Activated CD8-positive, alpha-beta T cell treated with anti-CD3 and anti-CD28 coated beads for 36 hours (primary cell): ENCODE data around the gene RIPOR3. TPM values are rescaled to one million over a fixed set of nuclear protein-coding genes. Genes with fewer than 3 reads are reported as not detected.

Experiments
- ATAC-seq: fragments of 200-7000 bp; cut with Tn5 transposase; one replicate; pipeline ENCODE4 v1.10.0; 2021; ENCODE audit warnings: mild to moderate bottlenecking, moderate library complexity
- CTCF ChIA-PET: fragments of 350-600 bp; sonication (Branson Sonifier 250); formaldehyde crosslinking; loops from one replicate; lab custom pipeline; 2021; ENCODE audit warnings: antibody characterized with exemption; lab: Charles Lee
- POLR2A ChIA-PET: fragments of 350-600 bp; sonication (Branson Sonifier 250); formaldehyde crosslinking; loops from one replicate; lab custom pipeline; 2021; ENCODE audit warnings: antibody characterized with exemption; lab: Charles Lee
- DNase-seq: peaks from one replicate; pipeline ENCODE4 v3.0.0-alpha.2; 2020
- H3K27ac Mint-ChIP-seq: one replicate; pipeline ENCODE4 v1.8.0; 2021; ENCODE audit warnings: mild to moderate bottlenecking, mixed read lengths
- H3K27me3 Mint-ChIP-seq: one replicate; pipeline ENCODE4 v1.8.0; 2021; ENCODE audit warnings: mixed read lengths
- H3K36me3 Mint-ChIP-seq: one replicate; pipeline ENCODE4 v1.8.0; 2021; ENCODE audit warnings: low read depth, mixed read lengths
- H3K4me1 Mint-ChIP-seq: one replicate; pipeline ENCODE4 v1.8.0; 2021; ENCODE audit warnings: low read depth, mixed read lengths
- H3K4me3 Mint-ChIP-seq: one replicate; pipeline ENCODE4 v1.8.0; 2021; ENCODE audit warnings: mild to moderate bottlenecking, moderate library complexity, mixed read lengths
- H3K9me3 Mint-ChIP-seq: one replicate; pipeline ENCODE4 v1.8.0; 2021; ENCODE audit warnings: mixed read lengths
- intact Hi-C: fragments of 100-400 bp; cut with micrococcal nuclease; formaldehyde crosslinking; loops from one replicate; pipeline ENCODE4 v1.10.0; 2022
- total RNA-seq, 2 experiments: library from RNA; stranded (reverse); gene quantifications; one replicate each; pipeline ENCODE4 v1.2.3, GENCODE V29; 2021
- TF ChIP-seq, protein P1 (sequence below): fragments of 200-600 bp; IDR thresholded peaks from one replicate; pipeline ENCODE4 v1.8.0; 2022; ENCODE audit warnings: antibody characterized with exemption, mild to moderate bottlenecking

Gene RIPOR3
- total RNA-seq, 2 experiments from 2014 or later = not detected

GRCh38 chr20:50628853-50629669 is 62.3 kb downstream of the RIPOR3 start:
- H3K27ac Mint-ChIP-seq = no peak overlapping the region
- ChIA-PET CTCF (interaction anchor here (1.0 to 1.8 kb wide), 3 partner anchors 19 to 120 kb away, joined by 3 to 6 read pairs (median 4); no protein-coding TSS in a partner anchor), POLR2A (no interaction called here)
- H3K27me3 Mint-ChIP-seq = no peaks in the 10 kb centered on the region
- no peaks in the 10 kb centered on the region for H3K4me1 Mint-ChIP-seq
- H3K4me3 Mint-ChIP-seq = no peak overlapping the region
- no peaks in the 10 kb centered on the region for H3K9me3 Mint-ChIP-seq
- no peak for DNase-seq
- TF ChIP-seq, protein P1, sequence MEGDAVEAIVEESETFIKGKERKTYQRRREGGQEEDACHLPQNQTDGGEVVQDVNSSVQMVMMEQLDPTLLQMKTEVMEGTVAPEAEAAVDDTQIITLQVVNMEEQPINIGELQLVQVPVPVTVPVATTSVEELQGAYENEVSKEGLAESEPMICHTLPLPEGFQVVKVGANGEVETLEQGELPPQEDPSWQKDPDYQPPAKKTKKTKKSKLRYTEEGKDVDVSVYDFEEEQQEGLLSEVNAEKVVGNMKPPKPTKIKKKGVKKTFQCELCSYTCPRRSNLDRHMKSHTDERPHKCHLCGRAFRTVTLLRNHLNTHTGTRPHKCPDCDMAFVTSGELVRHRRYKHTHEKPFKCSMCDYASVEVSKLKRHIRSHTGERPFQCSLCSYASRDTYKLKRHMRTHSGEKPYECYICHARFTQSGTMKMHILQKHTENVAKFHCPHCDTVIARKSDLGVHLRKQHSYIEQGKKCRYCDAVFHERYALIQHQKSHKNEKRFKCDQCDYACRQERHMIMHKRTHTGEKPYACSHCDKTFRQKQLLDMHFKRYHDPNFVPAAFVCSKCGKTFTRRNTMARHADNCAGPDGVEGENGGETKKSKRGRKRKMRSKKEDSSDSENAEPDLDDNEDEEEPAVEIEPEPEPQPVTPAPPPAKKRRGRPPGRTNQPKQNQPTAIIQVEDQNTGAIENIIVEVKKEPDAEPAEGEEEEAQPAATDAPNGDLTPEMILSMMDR = no peak
- ATAC-seq = no peak
- intact Hi-C loops = no loop called here
- H3K36me3 Mint-ChIP-seq = no peaks in the 10 kb centered on the region

DNA sequence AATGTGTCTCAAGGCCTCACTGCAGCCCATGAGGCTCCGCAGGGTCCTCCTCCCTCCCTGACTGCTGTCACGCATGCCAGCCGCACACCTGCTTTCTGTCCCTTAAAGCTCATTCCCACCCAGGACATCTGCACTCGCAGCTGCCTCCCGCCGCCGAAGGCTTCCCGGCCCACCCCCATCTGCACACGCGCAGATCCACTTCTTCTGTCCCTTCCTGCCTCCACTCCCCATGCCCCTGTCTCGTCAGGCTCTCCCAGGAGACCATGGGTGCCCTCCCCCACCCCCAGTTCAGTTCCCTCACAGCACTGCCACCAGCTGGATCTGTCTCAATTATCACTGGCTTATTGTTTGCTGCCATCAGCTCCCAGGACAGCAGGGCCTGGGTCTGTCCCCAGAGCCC is 63.0 kb downstream of the RIPOR3 start:
- DNase-seq = no peak
- ATAC-seq = no peak
- H3K9me3 Mint-ChIP-seq = no peaks in the 10 kb centered on the region
- no peaks in the 10 kb centered on the region for H3K4me1 Mint-ChIP-seq
- H3K36me3 Mint-ChIP-seq = no peaks in the 10 kb centered on the region
- no peak overlapping the region for H3K27ac Mint-ChIP-seq
- no peaks in the 10 kb centered on the region for H3K27me3 Mint-ChIP-seq
- intact Hi-C loops = no loop called here
- no peak overlapping the region for H3K4me3 Mint-ChIP-seq
- TF ChIP-seq, protein P1 = no peak
- ChIA-PET CTCF (interaction anchor here (1.0 to 1.8 kb wide), 3 partner anchors 20 to 121 kb away, joined by 3 to 6 read pairs (median 4); no protein-coding TSS in a partner anchor), POLR2A (no interaction called here)

DNA sequence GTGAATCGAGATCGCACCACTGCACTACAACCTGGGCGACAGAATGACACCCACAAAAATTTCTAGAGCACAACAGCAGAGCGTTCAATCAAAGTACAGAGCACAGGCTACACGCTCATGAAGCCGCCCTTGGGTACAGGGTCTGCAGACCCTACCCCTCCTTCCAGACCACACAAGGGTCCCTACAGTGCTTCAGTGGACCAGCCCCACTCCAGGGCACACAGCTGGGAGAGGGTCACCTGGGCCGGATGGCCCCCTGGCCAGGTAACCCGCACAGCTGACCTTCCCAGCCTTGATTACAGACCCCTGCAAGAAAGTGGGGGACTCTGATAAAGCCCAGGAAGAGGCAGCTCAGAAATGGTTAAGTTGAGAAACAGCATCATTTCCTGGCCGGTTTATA is 63.6 kb downstream of the RIPOR3 start:
- ChIA-PET POLR2A (no interaction called here), CTCF (no interaction called here)
- ATAC-seq = no peak
- Mint-ChIP-seq H3K27me3 (no peaks in the 10 kb centered on the region), H3K36me3 (no peaks in the 10 kb centered on the region), H3K27ac (no peak overlapping the region), H3K9me3 (no peaks in the 10 kb centered on the region), H3K4me1 (no peaks in the 10 kb centered on the region), H3K4me3 (no peak overlapping the region)
- DNase-seq = no peak
- intact Hi-C loops = no loop called here
- TF ChIP-seq, protein P1 = no peak

GRCh38 chr20:50625986-50626677 is 65.2 kb downstream of the RIPOR3 start:
- TF ChIP-seq, protein P1 = peak; percentile 45
- Mint-ChIP-seq H3K27me3 (no peaks in the 10 kb centered on the region), H3K27ac (no peak overlapping the region), H3K4me1 (no peaks in the 10 kb centered on the region), H3K9me3 (no peaks in the 10 kb centered on the region), H3K4me3 (no peak overlapping the region), H3K36me3 (no peaks in the 10 kb centered on the region)
- intact Hi-C loops = no loop called here
- CTCF ChIA-PET = interaction anchor here (0.6 to 2.4 kb wide), 15 partner anchors 8 to 286 kb away, joined by 3 to 23 read pairs (median 3); partner anchors contain the start of gene RIPOR3
- peak; percentile 69 for ATAC-seq
- peak; percentile 53 for DNase-seq
- POLR2A ChIA-PET = no interaction called here
